Measurements from ENCODE around the gene SLC35A3. TPM values are rescaled to one million over a fixed set of nuclear protein-coding genes. Genes with fewer than 3 reads are reported as not detected.
A peak's percentile ranks its signal among the peaks of the same experiment; 100 is the strongest.

Gene SLC35A3
- total and polyA plus RNA-seq, 10 of the 15 experiments (the other 5 are each of a cell fraction or from before 2014, with no cell fraction given), result 3.6 to 24.3 (median 15.4) TPM

DNA sequence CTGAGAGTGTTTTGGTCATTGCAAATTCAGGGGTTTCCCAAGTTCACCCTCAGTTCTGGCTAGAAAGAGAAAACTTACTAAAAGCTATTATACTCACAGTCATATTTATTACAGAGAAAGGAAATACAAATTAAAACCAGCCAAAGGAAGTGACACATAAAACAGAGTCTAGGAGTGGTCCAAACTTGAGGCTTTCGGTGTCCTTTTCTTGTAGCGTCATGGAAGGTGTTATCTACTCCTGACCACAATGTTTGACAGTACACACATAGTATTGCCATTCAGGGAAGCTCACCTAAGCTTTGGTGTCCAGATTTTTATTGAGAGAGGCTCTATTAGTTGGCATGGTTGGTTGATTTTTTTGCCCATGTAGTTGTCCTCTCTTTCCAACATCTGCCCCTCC is 59.0 kb downstream of the SLC35A3 start:
- peak; percentile 55 for ATAC-seq
- no peak for DNase-seq (ENCODE audit: low read depth, low spot score)
- Histone ChIP-seq H3K27ac (ENCODE audit: control insufficient read depth, insufficient read depth) (no peak overlapping the region), H3K79me2 (ENCODE audit: control insufficient read depth, insufficient read depth, low read length) (no peaks in the 10 kb centered on the region), H3K4me1 (ENCODE audit: control insufficient read depth, insufficient read depth, low read length) (no peaks in the 10 kb centered on the region; the same call in 1 of the 2 replicates), H3K27me3 (replicated peaks in 1 of 2; ENCODE audit: control insufficient read depth in 2 of 2, insufficient read depth in 2 of 2, low read length in 1 of 2) (no peaks in the 10 kb centered on the region), H3K9ac (ENCODE audit: control insufficient read depth, insufficient read depth, low read length) (no peak overlapping the region), H3K9me3 (replicated peaks; ENCODE audit: control insufficient read depth, insufficient read depth, low read length) (no peaks in the 10 kb centered on the region; the same call in 2 of the 3 replicates), H4K20me1 (ENCODE audit: control insufficient read depth, insufficient read depth) (no peaks in the 10 kb centered on the region), H3K36me3 (ENCODE audit: control insufficient read depth in 2 of 2, insufficient read depth in 2 of 2, low read length in 1 of 2) (no peaks in the 10 kb centered on the region), H2AFZ (ENCODE audit: control insufficient read depth, low read depth, low read length) (no peak overlapping the region), H3K4me2 (ENCODE audit: control insufficient read depth, insufficient read depth) (no peak overlapping the region), H3K4me3 (no peak overlapping the region)
- TF ChIP-seq STAT1 (conservative IDR thresholded peaks at IDR 0.05), result no peak
- peak; percentile 46; the same call in 1 of the 2 replicates for TF ChIP-seq CREB1 (IDR thresholded peaks at IDR 0.05; ENCODE audit: low read depth)
- no peak for TF ChIP-seq GABPA (IDR thresholded peaks at IDR 0.05; ENCODE audit: low read depth)
- TF ChIP-seq, protein P1, sequence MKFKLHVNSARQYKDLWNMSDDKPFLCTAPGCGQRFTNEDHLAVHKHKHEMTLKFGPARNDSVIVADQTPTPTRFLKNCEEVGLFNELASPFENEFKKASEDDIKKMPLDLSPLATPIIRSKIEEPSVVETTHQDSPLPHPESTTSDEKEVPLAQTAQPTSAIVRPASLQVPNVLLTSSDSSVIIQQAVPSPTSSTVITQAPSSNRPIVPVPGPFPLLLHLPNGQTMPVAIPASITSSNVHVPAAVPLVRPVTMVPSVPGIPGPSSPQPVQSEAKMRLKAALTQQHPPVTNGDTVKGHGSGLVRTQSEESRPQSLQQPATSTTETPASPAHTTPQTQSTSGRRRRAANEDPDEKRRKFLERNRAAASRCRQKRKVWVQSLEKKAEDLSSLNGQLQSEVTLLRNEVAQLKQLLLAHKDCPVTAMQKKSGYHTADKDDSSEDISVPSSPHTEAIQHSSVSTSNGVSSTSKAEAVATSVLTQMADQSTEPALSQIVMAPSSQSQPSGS (IDR thresholded peaks at IDR 0.05; ENCODE audit: low read length), result 0 out of 2 replicates have a peak, but pooled peaks have one; percentile 22
- TF ChIP-seq CREM (IDR thresholded peaks at IDR 0.05; ENCODE audit: low read depth), result peak; percentile 37; the same call in 1 of the 2 replicates
- TF ChIP-seq, protein P2, sequence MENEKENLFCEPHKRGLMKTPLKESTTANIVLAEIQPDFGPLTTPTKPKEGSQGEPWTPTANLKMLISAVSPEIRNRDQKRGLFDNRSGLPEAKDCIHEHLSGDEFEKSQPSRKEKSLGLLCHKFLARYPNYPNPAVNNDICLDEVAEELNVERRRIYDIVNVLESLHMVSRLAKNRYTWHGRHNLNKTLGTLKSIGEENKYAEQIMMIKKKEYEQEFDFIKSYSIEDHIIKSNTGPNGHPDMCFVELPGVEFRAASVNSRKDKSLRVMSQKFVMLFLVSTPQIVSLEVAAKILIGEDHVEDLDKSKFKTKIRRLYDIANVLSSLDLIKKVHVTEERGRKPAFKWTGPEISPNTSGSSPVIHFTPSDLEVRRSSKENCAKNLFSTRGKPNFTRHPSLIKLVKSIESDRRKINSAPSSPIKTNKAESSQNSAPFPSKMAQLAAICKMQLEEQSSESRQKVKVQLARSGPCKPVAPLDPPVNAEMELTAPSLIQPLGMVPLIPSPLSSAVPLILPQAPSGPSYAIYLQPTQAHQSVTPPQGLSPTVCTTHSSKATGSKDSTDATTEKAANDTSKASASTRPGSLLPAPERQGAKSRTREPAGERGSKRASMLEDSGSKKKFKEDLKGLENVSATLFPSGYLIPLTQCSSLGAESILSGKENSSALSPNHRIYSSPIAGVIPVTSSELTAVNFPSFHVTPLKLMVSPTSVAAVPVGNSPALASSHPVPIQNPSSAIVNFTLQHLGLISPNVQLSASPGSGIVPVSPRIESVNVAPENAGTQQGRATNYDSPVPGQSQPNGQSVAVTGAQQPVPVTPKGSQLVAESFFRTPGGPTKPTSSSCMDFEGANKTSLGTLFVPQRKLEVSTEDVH (IDR thresholded peaks at IDR 0.05; ENCODE audit: low read depth, partially characterized antibody), result no peak
- peak; percentile 63 for TF ChIP-seq RUNX3 (IDR thresholded peaks at IDR 0.05; ENCODE audit: low read length)
- BruUV-seq (replicated peaks), result no TSS peak
- ChIA-PET CTCF (interaction anchor here (0.7 kb wide), 1 partner anchor 56 kb away, joined by 3 read pairs; no protein-coding TSS in a partner anchor), SMC1A (ENCODE audit: uncharacterized antibody, unreplicated experiment) (interaction anchor here (0.7 to 0.9 kb wide), 2 partner anchors 9 to 91 kb away, joined by 3 to 4 read pairs; a partner anchor contains a TSS), POLR2A (no interaction called here), RAD21 (ENCODE audit: unreplicated experiment) (no interaction called here)
- in situ Hi-C loops (cut with MboI) (no loop called here), intact Hi-C loops (cut with micrococcal nuclease; ENCODE audit: unreplicated experiment) (no loop called here)
- WGBS (ENCODE audit: insufficient coverage, insufficient replicate concordance, low lambda C conversion rate, missing lambda C conversion rate), result 57% methylated on average over 2 of the region's 2 CpGs
- FAIRE-seq, result no peak
